ENCODE results near the gene DAP.

DNA sequence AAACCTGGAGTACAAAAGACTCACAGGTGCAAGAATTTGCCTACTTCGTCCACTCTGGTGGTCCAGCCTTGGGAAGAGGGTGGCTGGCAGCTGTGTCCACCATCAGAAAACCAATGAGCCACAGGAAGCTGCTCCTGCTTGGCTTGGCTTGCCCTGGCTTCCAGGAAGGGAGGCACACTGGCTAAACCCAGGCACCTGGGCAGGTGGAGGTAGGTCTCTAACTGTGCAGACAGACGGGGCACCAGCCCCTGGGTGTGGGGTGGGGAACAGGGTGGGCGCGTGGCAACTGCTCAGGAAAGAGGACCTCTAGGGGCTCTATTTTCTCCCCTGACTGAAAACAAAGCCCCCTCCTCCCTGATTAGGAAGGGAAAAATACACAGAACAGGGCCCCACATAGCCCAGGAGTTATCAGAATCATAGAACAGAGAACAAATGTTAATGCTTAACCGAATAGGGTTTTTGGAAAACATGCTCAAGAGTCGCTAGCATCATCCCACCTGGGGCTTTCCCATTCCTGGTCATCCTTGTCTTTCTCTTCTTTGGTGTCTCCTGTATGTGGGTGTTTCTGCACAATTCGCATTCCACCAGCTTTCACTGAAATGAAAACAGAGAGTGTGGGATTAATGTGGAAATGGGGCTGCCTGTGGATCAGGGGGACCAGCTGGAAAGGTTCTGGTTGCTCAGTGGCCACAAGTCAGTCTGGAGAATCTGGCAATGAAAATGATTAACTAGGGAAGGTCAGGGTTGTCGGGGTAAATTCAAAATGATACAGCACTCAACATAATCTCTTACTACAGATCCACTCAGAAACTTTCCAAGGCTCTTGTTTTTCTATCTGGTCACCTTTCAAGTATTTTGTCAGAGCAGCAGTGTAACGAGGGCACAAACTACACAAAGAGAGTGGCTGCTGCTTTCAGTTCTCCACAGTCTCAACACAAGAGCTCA lies 13.1 kb downstream of the DAP start:
- TF ChIP-seq, protein P1, sequence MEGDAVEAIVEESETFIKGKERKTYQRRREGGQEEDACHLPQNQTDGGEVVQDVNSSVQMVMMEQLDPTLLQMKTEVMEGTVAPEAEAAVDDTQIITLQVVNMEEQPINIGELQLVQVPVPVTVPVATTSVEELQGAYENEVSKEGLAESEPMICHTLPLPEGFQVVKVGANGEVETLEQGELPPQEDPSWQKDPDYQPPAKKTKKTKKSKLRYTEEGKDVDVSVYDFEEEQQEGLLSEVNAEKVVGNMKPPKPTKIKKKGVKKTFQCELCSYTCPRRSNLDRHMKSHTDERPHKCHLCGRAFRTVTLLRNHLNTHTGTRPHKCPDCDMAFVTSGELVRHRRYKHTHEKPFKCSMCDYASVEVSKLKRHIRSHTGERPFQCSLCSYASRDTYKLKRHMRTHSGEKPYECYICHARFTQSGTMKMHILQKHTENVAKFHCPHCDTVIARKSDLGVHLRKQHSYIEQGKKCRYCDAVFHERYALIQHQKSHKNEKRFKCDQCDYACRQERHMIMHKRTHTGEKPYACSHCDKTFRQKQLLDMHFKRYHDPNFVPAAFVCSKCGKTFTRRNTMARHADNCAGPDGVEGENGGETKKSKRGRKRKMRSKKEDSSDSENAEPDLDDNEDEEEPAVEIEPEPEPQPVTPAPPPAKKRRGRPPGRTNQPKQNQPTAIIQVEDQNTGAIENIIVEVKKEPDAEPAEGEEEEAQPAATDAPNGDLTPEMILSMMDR (IDR thresholded peaks at IDR 0.05), result no peak
- TF ChIP-seq POLR2A (IDR thresholded peaks at IDR 0.05), result no peak
